Panc1 (cell line): Measurements from ENCODE around the gene SERTAD2.

Experiments
- CTCF ChIP-seq: fragments of 450-650 bp; IDR thresholded peaks from 2 replicates; pipeline ENCODE4 v1.5.1; 2017; ENCODE audit warnings: mild to moderate bottlenecking
- POLR2AphosphoS5 ChIP-seq: IDR thresholded peaks from 2 replicates; pipeline ENCODE4 v1.6.1; 2012; ENCODE audit warnings: mild to moderate bottlenecking, low read depth, low read length, moderate library complexity
- REST ChIP-seq, 2 experiments: IDR thresholded peaks; 2 replicates each; pipeline ENCODE4 v1.6.1; 2011 to 2012; ENCODE audit warnings: low read depth in 2 of 2, control low read depth in 1 of 2, low read length in 1 of 2, mild to moderate bottlenecking in 1 of 2, moderate library complexity in 1 of 2; ENCODE audit not compliant: insufficient read depth in 1 of 2
- SIN3A ChIP-seq: IDR thresholded peaks from 2 replicates; pipeline ENCODE4 v1.6.1; 2012; ENCODE audit warnings: low read depth, mild to moderate bottlenecking, low read length, moderate library complexity, borderline replicate concordance; ENCODE audit not compliant: insufficient read depth
- TCF7L2 ChIP-seq: IDR thresholded peaks from 2 replicates; pipeline ENCODE4 v1.6.1; 2011; ENCODE audit warnings: mild to moderate bottlenecking, low read depth, low read length, inconsistent platforms

GRCh38 chr2:64681479-64681967 is 27.8 kb upstream of the SERTAD2 start:
- no peak for TF ChIP-seq CTCF
- no peak for TF ChIP-seq SIN3A
- no peak for TF ChIP-seq REST (IDR thresholded peaks at IDR 0.05; ENCODE audit: insufficient read depth in 1 of 2, low read depth in 2 of 2, low read length in 1 of 2)
- TF ChIP-seq POLR2AphosphoS5 = no peak
- TF ChIP-seq TCF7L2 = no peak
